HepG2 (cell line): ENCODE measurements around the gene SSNA1. TPM values are rescaled to one million over a fixed set of nuclear protein-coding genes. Genes with fewer than 3 reads are reported as not detected.

Experiments
- HMG20A ChIP-seq: IDR thresholded peaks from 2 replicates; pipeline ENCODE4 v1.6.1; 2016; ENCODE audit warnings: borderline replicate concordance
- MTA1 ChIP-seq: sonication (generic); formaldehyde crosslinking; IDR thresholded peaks from 2 replicates; pipeline ENCODE4 v1.4.0; 2020; ENCODE audit warnings: missing genetic modification reagents, mild to moderate bottlenecking, borderline replicate concordance
- NAIF1 ChIP-seq: sonication (generic); formaldehyde crosslinking; IDR thresholded peaks from 2 replicates; pipeline ENCODE4 v1.5.0; 2020; ENCODE audit warnings: mild to moderate bottlenecking, missing genetic modification reagents, borderline replicate concordance
- NBN ChIP-seq: fragments of 450-650 bp; conservative IDR thresholded peaks from 2 replicates; pipeline ENCODE4 v1.6.1; 2017
- ZNF234 ChIP-seq: sonication (generic); formaldehyde crosslinking; conservative IDR thresholded peaks from 2 replicates; pipeline ENCODE4 v1.5.1; 2020; ENCODE audit warnings: mild to moderate bottlenecking, missing genetic modification reagents
- polyA plus RNA-seq, 8 experiments: library from polyadenylated mRNA; depleted of rRNA in 3 of 8; stranded (reverse) in 7 of 8; unstranded in 1 of 8; fragments of >200 nt; fragmentation: Illumina TruSeq in 4 of 8; extraction: Trizol in 4 of 8; gene quantifications; 2 replicates each; pipeline versions ENCODE4 v1.2.1 to v1.2.3, GENCODE V29; 2011 to 2016; ENCODE audit warnings: low read depth in 4 of 8, missing spikeins in 1 of 8, mixed read lengths in 1 of 8; ENCODE audit not compliant: insufficient read depth in 1 of 8
- total RNA-seq, 5 experiments: library from RNA; depleted of rRNA; stranded (reverse); fragments of >200 nt; fragmentation: Illumina TruSeq; extraction: Trizol; gene quantifications; 2 replicates each; pipeline ENCODE4 v1.2.3, GENCODE V29; 2016; ENCODE audit warnings: low read depth in 1 of 5
- TF ChIP-seq, protein P1 (sequence below): sonication (generic); formaldehyde crosslinking; IDR thresholded peaks from 2 replicates; pipeline ENCODE4 v1.8.1; 2023; ENCODE audit warnings: missing genetic modification reagents, inconsistent platforms, borderline replicate concordance
- TF ChIP-seq, protein P2 (sequence below), 2 experiments: sonication (generic) in 1 of 2; formaldehyde crosslinking in 1 of 2; IDR thresholded peaks; 2 replicates each; pipeline versions ENCODE4 v1.4.0 to v1.6.1; 2016 to 2020; ENCODE audit warnings: borderline replicate concordance in 1 of 2, low read depth in 1 of 2, mild to moderate bottlenecking in 1 of 2, missing genetic modification reagents in 1 of 2
- TF ChIP-seq, protein P3 (sequence below): sonication (generic); formaldehyde crosslinking; IDR thresholded peaks from 2 replicates; pipeline ENCODE4 v1.4.0; 2020; ENCODE audit warnings: missing genetic modification reagents
- TF ChIP-seq, protein P4 (sequence below): IDR thresholded peaks from 2 replicates; pipeline ENCODE4 v1.6.1; 2012; ENCODE audit warnings: inconsistent platforms
- TF ChIP-seq, protein P5 (sequence below): sonication (generic); formaldehyde crosslinking; IDR thresholded peaks from 2 replicates; pipeline ENCODE4 v1.8.0; 2022; ENCODE audit warnings: missing genetic modification reagents, mild to moderate bottlenecking, borderline replicate concordance
- TF ChIP-seq, protein P6 (sequence below): sonication (generic); formaldehyde crosslinking; IDR thresholded peaks from 2 replicates; pipeline ENCODE4 v1.5.0; 2020; ENCODE audit warnings: mild to moderate bottlenecking, missing genetic modification reagents, moderate library complexity
- TF ChIP-seq, protein P7 (sequence below): sonication (generic); formaldehyde crosslinking; IDR thresholded peaks from 2 replicates; pipeline ENCODE4 v1.4.0; 2020; ENCODE audit warnings: missing genetic modification reagents, mild to moderate bottlenecking, borderline replicate concordance

Gene SSNA1
- total and polyA plus RNA-seq, 2 of the 13 experiments (the other 11 are each of a cell fraction or from before 2014, with no cell fraction given): 35.9 to 49.4 TPM

DNA sequence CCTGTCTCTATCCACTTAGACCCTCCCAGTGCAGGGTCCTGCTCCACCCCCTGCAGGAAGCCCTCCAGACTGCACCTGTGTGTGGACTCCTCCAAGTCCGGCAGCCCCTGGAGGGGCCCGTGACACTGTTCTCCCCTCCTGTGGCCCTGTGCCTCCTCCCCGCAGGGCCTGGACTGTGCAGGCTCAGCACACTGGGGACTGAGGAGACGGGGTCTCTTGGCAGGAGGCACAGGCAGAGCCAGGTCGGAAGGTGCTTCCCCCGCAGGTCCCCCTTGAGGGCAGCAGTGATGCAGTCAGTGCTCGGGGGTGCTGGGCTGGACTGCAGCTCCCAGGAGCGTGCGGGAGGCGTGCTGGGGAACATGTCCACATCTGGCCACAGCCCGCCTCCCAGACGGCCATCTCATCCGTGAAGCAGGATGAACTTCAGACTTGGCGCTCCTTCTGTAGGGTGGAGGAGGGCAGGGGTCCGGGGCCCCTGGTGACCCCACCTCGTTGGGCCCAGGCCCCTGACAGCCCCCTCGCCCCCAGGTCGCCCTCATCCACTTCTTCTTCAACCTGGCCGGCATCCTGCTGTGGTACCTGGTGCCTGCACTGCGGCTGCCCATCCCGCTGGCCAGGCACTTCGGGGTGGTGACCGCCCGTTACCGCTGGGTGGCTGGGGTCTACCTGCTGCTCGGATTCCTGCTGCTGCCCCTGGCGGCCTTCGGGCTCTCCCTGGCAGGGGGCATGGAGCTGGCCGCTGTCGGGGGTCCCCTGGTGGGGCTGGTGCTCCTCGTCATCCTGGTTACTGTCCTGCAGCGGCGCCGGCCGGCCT lies 47.2 kb downstream of the SSNA1 start (continued):
- TF ChIP-seq, protein P1, sequence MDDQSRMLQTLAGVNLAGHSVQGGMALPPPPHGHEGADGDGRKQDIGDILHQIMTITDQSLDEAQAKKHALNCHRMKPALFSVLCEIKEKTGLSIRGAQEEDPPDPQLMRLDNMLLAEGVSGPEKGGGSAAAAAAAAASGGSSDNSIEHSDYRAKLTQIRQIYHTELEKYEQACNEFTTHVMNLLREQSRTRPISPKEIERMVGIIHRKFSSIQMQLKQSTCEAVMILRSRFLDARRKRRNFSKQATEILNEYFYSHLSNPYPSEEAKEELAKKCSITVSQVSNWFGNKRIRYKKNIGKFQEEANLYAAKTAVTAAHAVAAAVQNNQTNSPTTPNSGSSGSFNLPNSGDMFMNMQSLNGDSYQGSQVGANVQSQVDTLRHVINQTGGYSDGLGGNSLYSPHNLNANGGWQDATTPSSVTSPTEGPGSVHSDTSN: no peak
- TF ChIP-seq, protein P2, sequence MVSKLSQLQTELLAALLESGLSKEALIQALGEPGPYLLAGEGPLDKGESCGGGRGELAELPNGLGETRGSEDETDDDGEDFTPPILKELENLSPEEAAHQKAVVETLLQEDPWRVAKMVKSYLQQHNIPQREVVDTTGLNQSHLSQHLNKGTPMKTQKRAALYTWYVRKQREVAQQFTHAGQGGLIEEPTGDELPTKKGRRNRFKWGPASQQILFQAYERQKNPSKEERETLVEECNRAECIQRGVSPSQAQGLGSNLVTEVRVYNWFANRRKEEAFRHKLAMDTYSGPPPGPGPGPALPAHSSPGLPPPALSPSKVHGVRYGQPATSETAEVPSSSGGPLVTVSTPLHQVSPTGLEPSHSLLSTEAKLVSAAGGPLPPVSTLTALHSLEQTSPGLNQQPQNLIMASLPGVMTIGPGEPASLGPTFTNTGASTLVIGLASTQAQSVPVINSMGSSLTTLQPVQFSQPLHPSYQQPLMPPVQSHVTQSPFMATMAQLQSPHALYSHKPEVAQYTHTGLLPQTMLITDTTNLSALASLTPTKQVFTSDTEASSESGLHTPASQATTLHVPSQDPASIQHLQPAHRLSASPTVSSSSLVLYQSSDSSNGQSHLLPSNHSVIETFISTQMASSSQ (IDR thresholded peaks at IDR 0.05; ENCODE audit: low read depth): no peak
- TF ChIP-seq, protein P2 (CRISPR knock-in tag; IDR thresholded peaks at IDR 0.05; ENCODE audit: borderline replicate concordance): no peak
- TF ChIP-seq HMG20A (CRISPR knock-in tag): no peak
- TF ChIP-seq ZNF234: 0 out of 2 replicates have a peak, but pooled peaks have one; percentile 79
- TF ChIP-seq, protein P3, sequence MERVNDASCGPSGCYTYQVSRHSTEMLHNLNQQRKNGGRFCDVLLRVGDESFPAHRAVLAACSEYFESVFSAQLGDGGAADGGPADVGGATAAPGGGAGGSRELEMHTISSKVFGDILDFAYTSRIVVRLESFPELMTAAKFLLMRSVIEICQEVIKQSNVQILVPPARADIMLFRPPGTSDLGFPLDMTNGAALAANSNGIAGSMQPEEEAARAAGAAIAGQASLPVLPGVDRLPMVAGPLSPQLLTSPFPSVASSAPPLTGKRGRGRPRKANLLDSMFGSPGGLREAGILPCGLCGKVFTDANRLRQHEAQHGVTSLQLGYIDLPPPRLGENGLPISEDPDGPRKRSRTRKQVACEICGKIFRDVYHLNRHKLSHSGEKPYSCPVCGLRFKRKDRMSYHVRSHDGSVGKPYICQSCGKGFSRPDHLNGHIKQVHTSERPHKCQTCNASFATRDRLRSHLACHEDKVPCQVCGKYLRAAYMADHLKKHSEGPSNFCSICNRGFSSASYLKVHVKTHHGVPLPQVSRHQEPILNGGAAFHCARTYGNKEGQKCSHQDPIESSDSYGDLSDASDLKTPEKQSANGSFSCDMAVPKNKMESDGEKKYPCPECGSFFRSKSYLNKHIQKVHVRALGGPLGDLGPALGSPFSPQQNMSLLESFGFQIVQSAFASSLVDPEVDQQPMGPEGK (CRISPR knock-in tag): peak; percentile 79
- TF ChIP-seq, protein P4, sequence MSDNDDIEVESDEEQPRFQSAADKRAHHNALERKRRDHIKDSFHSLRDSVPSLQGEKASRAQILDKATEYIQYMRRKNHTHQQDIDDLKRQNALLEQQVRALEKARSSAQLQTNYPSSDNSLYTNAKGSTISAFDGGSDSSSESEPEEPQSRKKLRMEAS: no peak
- no peak for TF ChIP-seq NBN
- TF ChIP-seq, protein P5, sequence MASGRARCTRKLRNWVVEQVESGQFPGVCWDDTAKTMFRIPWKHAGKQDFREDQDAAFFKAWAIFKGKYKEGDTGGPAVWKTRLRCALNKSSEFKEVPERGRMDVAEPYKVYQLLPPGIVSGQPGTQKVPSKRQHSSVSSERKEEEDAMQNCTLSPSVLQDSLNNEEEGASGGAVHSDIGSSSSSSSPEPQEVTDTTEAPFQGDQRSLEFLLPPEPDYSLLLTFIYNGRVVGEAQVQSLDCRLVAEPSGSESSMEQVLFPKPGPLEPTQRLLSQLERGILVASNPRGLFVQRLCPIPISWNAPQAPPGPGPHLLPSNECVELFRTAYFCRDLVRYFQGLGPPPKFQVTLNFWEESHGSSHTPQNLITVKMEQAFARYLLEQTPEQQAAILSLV (CRISPR knock-in tag): 0 out of 2 replicates have a peak, but pooled peaks have one; percentile 13
- TF ChIP-seq NAIF1 (CRISPR knock-in tag): 0 out of 2 replicates have a peak, but pooled peaks have one; percentile 12
- TF ChIP-seq, protein P6, sequence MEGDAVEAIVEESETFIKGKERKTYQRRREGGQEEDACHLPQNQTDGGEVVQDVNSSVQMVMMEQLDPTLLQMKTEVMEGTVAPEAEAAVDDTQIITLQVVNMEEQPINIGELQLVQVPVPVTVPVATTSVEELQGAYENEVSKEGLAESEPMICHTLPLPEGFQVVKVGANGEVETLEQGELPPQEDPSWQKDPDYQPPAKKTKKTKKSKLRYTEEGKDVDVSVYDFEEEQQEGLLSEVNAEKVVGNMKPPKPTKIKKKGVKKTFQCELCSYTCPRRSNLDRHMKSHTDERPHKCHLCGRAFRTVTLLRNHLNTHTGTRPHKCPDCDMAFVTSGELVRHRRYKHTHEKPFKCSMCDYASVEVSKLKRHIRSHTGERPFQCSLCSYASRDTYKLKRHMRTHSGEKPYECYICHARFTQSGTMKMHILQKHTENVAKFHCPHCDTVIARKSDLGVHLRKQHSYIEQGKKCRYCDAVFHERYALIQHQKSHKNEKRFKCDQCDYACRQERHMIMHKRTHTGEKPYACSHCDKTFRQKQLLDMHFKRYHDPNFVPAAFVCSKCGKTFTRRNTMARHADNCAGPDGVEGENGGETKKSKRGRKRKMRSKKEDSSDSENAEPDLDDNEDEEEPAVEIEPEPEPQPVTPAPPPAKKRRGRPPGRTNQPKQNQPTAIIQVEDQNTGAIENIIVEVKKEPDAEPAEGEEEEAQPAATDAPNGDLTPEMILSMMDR (CRISPR knock-in tag): peak; percentile 70
- TF ChIP-seq, protein P7, sequence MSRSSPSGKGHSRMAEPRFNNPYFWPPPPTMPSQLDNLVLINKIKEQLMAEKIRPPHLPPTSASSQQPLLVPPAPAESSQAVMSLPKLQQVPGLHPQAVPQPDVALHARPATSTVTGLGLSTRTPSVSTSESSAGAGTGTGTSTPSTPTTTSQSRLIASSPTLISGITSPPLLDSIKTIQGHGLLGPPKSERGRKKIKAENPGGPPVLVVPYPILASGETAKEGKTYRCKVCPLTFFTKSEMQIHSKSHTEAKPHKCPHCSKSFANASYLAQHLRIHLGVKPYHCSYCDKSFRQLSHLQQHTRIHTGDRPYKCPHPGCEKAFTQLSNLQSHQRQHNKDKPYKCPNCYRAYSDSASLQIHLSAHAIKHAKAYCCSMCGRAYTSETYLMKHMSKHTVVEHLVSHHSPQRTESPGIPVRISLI: no peak
- no peak for TF ChIP-seq MTA1 (CRISPR knock-in tag)
